Endothelial cell of umbilical vein (primary cell): ENCODE data around the gene GAA.

Experiments used
- MYC ChIP-seq: IDR thresholded peaks from one replicate; pipeline ENCODE4 v1.6.1; 2011; ENCODE audit warnings: mild to moderate bottlenecking, low read depth, low read length
- TF ChIP-seq, protein P1 (sequence below), 2 donors: IDR thresholded peaks; 1 replicate in 1 of 2; 2 replicates in 1 of 2; pipeline ENCODE4 v1.5.1; 2011; ENCODE audit warnings: low read length in 2 of 2, mild to moderate bottlenecking in 2 of 2, moderate library complexity in 2 of 2, control low read depth in 1 of 2, inconsistent platforms in 1 of 2, low read depth in 1 of 2; ENCODE audit not compliant: insufficient read depth in 1 of 2; ENCODE audit errors: extremely low read depth in 1 of 2

DNA sequence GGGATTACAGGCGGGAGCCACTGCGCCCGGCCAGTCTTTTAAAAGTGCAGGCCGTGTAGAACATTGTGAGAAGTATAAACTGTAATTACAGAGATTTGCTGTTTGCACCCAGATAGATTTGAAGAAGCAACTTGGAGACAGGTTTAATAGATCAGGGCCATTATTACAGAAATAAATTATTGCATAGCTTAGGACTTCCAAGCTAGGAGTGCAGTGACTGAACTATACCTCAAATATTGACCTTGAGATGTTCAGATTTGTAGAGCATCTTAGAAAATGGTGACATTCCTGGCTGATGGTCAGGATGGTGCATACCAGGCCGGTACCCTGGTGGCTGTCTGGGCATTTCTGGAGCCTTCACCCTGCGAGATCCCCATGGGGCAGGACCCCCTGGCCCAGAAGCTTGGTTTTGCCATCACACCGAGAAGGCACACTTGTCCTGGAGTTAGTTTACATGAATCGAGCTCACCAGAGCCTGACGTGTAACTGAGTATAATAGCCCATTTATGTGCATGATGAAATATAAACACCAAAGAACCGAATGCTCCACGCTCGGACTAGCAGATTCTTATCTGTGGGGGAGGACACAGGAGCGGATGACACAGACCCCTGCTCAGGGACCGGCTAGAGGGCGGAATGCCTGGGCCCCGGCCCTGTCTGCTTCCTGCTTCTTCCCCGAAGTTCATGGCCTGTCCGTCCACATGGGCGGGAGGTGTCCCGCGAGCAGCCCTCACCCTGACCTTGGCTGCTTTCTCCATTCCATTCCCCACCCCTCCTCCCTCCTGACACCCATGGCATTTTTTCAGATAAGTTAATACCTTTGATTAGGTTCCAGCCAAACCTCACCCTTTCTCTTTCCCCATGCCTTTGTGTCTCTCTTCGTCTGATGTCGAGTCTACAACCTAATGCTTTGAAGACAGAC, 32.8 kb upstream of the GAA start:
- TF ChIP-seq, protein P1, sequence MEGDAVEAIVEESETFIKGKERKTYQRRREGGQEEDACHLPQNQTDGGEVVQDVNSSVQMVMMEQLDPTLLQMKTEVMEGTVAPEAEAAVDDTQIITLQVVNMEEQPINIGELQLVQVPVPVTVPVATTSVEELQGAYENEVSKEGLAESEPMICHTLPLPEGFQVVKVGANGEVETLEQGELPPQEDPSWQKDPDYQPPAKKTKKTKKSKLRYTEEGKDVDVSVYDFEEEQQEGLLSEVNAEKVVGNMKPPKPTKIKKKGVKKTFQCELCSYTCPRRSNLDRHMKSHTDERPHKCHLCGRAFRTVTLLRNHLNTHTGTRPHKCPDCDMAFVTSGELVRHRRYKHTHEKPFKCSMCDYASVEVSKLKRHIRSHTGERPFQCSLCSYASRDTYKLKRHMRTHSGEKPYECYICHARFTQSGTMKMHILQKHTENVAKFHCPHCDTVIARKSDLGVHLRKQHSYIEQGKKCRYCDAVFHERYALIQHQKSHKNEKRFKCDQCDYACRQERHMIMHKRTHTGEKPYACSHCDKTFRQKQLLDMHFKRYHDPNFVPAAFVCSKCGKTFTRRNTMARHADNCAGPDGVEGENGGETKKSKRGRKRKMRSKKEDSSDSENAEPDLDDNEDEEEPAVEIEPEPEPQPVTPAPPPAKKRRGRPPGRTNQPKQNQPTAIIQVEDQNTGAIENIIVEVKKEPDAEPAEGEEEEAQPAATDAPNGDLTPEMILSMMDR (IDR thresholded peaks at IDR 0.05; ENCODE audit: extremely low read depth in 1 of 2, insufficient read depth in 1 of 2, low read depth in 1 of 2, low read length in 2 of 2) = no peak
- no peak for TF ChIP-seq MYC
